ENCODE measurements around the gene SEC22B.
"Not testable (repeated sequence)": the region's sequence is repeated elsewhere in the genome, so short reads cannot be mapped to it uniquely, and the experiment has no call there.

The SEC22B gene

DNA sequence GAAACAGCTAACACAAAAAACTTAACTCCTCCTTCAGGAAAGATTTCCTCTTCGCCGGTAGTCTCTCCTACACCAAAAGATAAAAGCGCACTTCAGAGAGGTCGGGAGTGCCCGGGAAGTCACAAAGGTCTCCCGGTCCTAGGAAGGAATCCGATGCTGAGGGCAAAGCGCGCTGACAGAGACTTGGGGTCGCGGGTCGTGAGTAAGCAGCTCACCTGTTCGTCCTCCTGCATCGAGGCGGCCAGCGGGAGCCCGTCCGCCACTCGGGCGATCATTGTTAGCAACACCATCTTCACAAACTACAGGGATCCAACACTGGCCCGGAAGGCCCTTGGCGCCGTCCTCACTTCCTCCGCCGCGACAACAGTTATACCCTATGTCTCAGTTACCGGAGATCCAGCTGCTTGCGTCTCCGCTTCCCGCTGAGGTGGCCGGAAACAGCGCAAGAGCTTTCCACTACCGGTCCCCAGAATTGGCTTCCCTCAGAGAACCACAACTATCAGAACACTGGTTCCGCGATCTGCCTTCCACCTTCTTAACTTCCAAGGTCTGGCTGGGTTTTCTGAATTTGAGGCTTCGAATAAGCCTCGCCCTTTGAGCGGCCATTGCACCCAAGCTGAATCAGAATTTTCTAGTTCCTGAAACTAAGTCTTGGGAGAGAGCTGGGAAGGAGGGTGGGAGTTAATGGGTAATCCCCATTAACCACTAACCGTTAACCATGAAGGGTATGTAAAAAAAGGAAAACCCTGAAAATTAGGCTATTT, at the start of gene SEC22B:
Gene SEC22B, minus strand, starts transcription at position 429 of the 764 bp plus-strand sequence. Its CDS starts 139 bp downstream, at position 290.
- DNase-seq = peak; percentile 83 to 87

DNA sequence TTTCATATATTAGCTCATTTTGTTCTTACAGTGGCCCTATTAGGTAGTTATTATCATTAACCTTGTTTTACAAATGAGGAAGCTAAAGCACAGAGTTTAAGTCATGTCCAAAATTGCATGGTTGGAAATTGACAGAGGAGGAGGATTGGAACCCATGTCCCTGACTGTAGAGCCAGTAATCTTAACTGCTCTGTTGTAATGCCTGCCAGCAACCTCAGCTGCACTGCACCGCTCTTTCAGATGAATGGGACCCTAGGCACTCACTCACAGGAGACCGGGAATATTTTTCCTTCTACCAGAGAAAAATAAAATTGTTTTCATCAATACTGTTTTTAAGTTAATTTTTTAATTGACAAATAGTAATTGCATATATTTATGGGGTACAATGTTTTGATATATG, 41.6 kb upstream of the SEC22B start:
- DNase-seq = not testable (repeated sequence)

- DNase-seq = not testable (repeated sequence)
Measured at GRCh38 chr1:120217175-120217929, 41.0 kb upstream of the SEC22B start.

GRCh38 chr1:120213606-120214005, 37.3 kb upstream of the SEC22B start:
- DNase-seq = not testable (repeated sequence)

GRCh38 chr1:120210754-120211153, 34.4 kb upstream of the SEC22B start:
- DNase-seq = not testable (repeated sequence)

GRCh38 chr1:120196863-120197775, 20.8 kb upstream of the SEC22B start:
- not testable (repeated sequence) for DNase-seq

DNA sequence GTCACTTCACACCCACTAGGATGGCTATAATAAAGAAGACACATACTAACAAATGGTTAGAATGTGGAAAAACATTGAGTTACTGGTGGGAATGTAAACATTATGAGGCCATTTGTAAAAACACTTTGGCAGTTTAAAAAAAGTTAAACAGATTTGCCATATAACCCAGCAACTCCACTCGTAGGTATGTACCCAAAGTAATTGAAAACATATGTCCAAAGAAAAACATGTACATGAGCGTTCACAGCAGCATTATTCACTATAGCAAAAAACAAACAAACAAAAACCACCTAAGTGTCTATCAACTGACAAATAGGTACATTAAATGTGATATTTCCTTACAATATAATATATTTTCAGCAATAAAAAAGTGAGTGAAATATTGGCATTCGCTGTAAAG, 12.3 kb upstream of the SEC22B start:
- not testable (repeated sequence) for DNase-seq

DNA sequence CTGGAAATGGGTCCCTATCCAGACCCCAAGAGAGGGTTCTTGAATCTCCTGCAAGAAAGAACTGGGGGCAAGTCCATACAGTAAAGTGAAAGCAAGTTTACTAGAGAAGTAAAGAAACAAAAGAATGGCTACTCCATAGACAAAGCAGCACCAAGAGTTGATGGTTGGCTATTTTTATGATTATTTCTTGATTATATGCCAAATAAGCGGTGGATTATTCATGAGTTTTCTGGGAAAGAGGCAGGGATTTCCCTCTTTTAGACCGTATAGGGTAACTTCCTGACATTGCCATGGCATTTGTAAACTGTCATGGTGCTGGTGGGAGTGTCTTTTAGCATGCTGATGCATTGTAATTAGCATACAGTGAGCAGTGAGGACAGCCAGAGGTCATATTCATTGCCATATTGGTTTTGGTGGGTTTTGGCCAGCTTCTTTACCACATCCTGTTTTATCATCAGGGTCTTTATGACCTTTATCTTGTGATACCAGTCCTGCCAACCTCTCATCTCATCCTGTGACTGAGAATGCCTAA, 5.9 kb upstream of the SEC22B start:
- not testable (repeated sequence) for DNase-seq

DNA sequence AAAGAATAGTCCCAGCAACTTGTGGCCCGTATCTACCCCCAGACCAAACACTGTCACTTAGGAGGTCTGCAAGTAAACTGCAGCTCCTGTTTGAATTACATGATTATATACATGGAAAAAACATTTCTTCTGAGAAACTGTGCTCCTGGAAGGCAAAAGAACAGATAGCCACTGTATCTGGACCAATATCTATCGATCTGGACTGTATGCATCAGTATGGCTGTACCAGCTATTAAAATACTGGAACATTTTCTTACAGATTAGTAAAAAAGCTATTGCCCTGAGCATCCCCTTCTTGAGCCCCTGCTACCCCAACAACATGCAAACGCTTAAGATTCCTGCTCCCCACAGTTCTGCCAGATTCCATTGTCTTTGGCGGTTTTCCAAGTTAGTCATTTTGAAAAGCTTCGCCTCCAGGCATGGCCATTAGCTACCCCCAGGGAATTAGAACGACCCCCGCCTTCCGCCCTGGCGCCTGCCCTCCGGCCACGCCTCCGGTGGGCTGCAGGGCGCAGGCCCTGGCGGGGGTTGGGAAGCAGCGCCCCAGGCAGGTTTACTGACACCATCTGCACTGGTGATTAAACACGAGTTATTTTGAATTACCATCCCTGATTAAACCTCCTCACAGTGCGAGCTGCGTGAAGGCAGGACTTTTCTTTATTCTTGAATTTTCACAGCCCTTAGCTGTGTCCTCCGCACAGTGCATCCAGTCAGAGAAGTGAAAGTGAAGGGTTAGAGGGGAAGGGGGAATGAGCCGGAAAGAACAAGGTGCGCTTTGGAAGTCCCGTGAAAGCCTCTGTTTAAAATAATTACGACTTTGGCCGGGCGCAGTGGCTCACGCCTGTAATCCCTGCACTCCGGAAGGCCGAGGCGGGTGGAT, 3.7 kb upstream of the SEC22B start:
- not testable (repeated sequence) for DNase-seq

- no peak for DNase-seq
Measured at GRCh38 chr1:120178799-120179756, 2.8 kb upstream of the SEC22B start.

- DNase-seq = not testable (repeated sequence)
Measured at GRCh38 chr1:120178058-120178457, 1.7 kb upstream of the SEC22B start.

- DNase-seq = not testable (repeated sequence)
Measured at GRCh38 chr1:120175688-120176087, 632 bp downstream of the SEC22B start.

- not testable (repeated sequence) for DNase-seq
Measured at GRCh38 chr1:120164761-120165160, 11.6 kb downstream of the SEC22B start.

DNA sequence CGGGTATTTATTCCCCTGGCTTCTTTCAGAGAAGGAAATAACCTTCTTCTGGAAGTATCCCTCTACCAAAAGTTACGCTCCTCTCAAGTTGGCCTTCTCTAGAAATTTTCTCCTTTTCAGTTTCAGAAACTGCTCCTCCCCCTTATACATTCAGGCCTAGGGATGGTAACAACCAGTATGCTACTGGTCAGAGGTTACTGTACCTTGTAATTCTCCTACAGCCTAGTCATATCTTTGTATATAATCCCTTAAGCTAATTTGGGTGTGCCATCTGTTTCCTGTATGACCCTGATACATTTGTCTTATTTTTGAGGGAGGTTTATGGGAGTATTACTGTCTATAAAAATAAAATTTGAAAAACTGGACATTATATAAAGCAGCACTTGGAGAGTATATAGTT, 14.3 kb downstream of the SEC22B start:
- DNase-seq = not testable (repeated sequence)

- not testable (repeated sequence) for DNase-seq
Measured at GRCh38 chr1:120158495-120158894, 17.8 kb downstream of the SEC22B start.

- DNase-seq = not testable (repeated sequence)
Measured at GRCh38 chr1:120158086-120158485, 18.2 kb downstream of the SEC22B start.

DNA sequence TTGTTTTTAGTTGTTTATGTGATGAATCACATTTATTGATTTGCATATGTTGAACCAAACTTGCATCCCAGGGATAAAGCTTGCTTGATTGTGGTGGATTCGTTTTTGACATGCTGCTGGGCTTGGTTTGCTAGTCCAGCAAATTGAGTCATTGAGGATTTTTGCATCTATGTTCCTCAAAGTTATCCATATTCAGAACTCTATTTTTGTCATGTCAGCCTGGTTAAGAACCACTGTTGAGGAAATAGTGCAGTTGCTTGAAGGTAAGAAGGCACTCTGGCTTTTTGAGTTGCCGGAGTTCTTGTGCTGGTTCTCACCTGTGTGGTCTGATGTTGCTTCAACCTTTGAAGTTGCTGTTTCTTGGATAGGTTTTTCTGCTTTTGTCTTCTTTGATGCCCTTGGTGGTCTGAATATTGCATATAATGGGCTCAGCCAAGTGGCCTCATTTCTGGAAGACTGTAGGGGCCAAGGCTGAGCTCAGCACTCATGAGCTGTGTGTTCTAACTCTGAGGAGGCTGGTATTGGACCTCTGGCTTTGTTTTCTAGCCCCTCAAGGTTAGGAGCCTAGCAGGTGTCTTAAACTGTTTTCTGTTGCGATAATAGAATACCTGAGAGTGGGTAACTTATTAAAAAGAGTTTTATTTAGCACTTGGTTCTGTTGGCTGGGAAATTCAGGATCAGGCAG, 26.0 kb downstream of the SEC22B start:
- not testable (repeated sequence) for DNase-seq

DNA sequence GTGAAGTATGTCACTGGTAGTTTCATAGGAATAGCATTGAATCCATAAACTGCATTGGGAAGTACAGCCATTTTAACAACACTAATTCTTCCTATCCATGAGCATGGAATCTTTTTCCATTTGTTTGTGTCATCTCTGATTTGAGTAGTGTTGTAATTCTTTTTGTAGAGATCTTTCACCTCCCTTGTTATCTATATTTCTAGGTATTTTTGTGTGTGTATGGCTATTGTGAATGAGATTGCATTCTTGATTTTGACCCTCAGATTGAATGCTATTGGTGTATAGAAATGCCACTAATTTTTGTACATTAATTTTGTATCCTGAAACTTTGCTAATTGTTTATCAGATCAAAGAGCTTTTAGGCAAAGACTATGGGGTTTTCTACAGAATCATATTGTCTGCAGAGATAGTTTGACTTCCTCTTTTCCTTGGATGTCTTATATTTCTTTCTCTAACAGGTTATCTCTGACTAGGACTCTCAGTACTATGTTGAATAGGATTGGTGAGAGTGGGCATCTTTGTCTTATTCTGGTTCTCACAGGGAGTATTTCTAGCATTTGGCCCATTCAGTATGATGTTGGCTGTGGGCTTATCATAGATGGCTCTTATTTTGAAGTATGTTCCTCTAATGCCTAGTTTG, 26.8 kb downstream of the SEC22B start:
- DNase-seq = not testable (repeated sequence)

GRCh38 chr1:120145806-120146205, 30.5 kb downstream of the SEC22B start:
- DNase-seq = not testable (repeated sequence)
